Measurements from ENCODE around the gene PLSCR4.
A peak's percentile ranks its signal among the peaks of the same experiment; 100 is the strongest.
"Not testable (repeated sequence)": the region's sequence is repeated elsewhere in the genome, so short reads cannot be mapped to it uniquely, and the experiment has no call there.

The PLSCR4 gene

GRCh38 chr3:146246526-146246925 is 4.4 kb downstream of the PLSCR4 start:
- no peak for DNase-seq

GRCh38 chr3:146243559-146243958 is 7.3 kb downstream of the PLSCR4 start:
- no peak for DNase-seq

GRCh38 chr3:146241523-146242240 is 9.2 kb downstream of the PLSCR4 start:
- DNase-seq, result no peak

- no peak for DNase-seq
These were observed 17.4 kb downstream of the PLSCR4 start for GRCh38 chr3:146233487-146233886.

- no peak for DNase-seq
These were observed 23.4 kb downstream of the PLSCR4 start for GRCh38 chr3:146227486-146227885.

GRCh38 chr3:146226881-146227280 is 24.0 kb downstream of the PLSCR4 start:
- DNase-seq, result no peak

- not testable (repeated sequence) for DNase-seq
These were observed 25.4 kb downstream of the PLSCR4 start for GRCh38 chr3:146225458-146225857.

GRCh38 chr3:146223401-146224373 is 27.2 kb downstream of the PLSCR4 start:
- no peak for DNase-seq

GRCh38 chr3:146222204-146223046 is 28.5 kb downstream of the PLSCR4 start:
- DNase-seq, result no peak

- DNase-seq, result no peak
These were observed 29.6 kb downstream of the PLSCR4 start for GRCh38 chr3:146221276-146221675.

GRCh38 chr3:146218880-146219866 is 31.7 kb downstream of the PLSCR4 start:
- DNase-seq, result peak; percentile 29 to 39

GRCh38 chr3:146217324-146217723 is 33.6 kb downstream of the PLSCR4 start:
- no peak for DNase-seq

- DNase-seq, result no peak
These were observed 36.4 kb downstream of the PLSCR4 start for GRCh38 chr3:146214493-146214892.

- no peak for DNase-seq
These were observed 41.5 kb downstream of the PLSCR4 start for GRCh38 chr3:146209371-146209770.

GRCh38 chr3:146203776-146204175 is 47.1 kb downstream of the PLSCR4 start:
- DNase-seq, result no peak

- DNase-seq, result no peak
These were observed 50.3 kb downstream of the PLSCR4 start for GRCh38 chr3:146200461-146201220.

GRCh38 chr3:146199762-146200161 is 51.1 kb downstream of the PLSCR4 start:
- DNase-seq, result no peak

GRCh38 chr3:146196789-146197188 is 54.1 kb downstream of the PLSCR4 start:
- DNase-seq, result no peak

GRCh38 chr3:146195605-146196004 is 55.3 kb downstream of the PLSCR4 start:
- DNase-seq, result no peak

GRCh38 chr3:146195030-146195429 is 55.9 kb downstream of the PLSCR4 start:
- no peak for DNase-seq

GRCh38 chr3:146191051-146191450 is 59.9 kb downstream of the PLSCR4 start:
- no peak for DNase-seq

Data from activated T-cell treated with anti-CD3 and anti-CD28 coated beads, Interleukin-2, amount 50 U/mL, for 48 hours (primary cell).